ENCODE results near the gene TBPL1. TPM values are rescaled to one million over a fixed set of nuclear protein-coding genes. Genes with fewer than 3 reads are reported as not detected.

The TBPL1 gene
- total and polyA plus RNA-seq, 12 donors: 5.1 to 21.0 (median 16.8) TPM

GRCh38 chr6:133957780-133958242 lies 4.8 kb downstream of the TBPL1 start:
- H3K4me3 ChIP-seq: no peak overlapping the region
- no peaks in the 10 kb centered on the region for H3K9me3 ChIP-seq (replicated peaks in 1 of 3)
- H3K36me3 ChIP-seq (replicated peaks in 1 of 2): no peaks in the 10 kb centered on the region
- intact Hi-C loops (cut with DNase I): no loop called here
- no peak for TF ChIP-seq CTCF (IDR thresholded peaks at IDR 0.05)
- no peak for TF ChIP-seq POLR2A (IDR thresholded peaks at IDR 0.05)
- no peak for DNase-seq
- 76 to 88% (median 87%) methylated on average over 2 of the region's 2 CpGs for WGBS, 4 donors
- H3K4me1 ChIP-seq (replicated peaks in 1 of 2): peaks cover 6 to 26% of the 10 kb centered on the region in 2 donors
- no peaks in the 10 kb centered on the region for H3K27me3 ChIP-seq
- no peak overlapping the region for H3K27ac ChIP-seq

GRCh38 chr6:133958791-133959190 lies 5.8 kb downstream of the TBPL1 start:
- H3K27ac ChIP-seq: no peak overlapping the region
- intact Hi-C loops (cut with DNase I): no loop called here
- no peaks in the 10 kb centered on the region for H3K9me3 ChIP-seq (replicated peaks in 1 of 3)
- no peaks in the 10 kb centered on the region for H3K36me3 ChIP-seq (replicated peaks in 1 of 2)
- TF ChIP-seq POLR2A (IDR thresholded peaks at IDR 0.05) (no peak), CTCF (IDR thresholded peaks at IDR 0.05) (no peak)
- peaks cover 4 to 26% of the 10 kb centered on the region in 2 donors for H3K4me1 ChIP-seq (replicated peaks in 1 of 2)
- no peak for DNase-seq
- no peak overlapping the region for H3K4me3 ChIP-seq
- WGBS, 4 donors: 84 to 94% (median 91%) methylated on average over 3 of the region's 3 CpGs
- H3K27me3 ChIP-seq: no peaks in the 10 kb centered on the region

GRCh38 chr6:133959667-133960368 lies 6.8 kb downstream of the TBPL1 start:
- Histone ChIP-seq H3K27ac (no peak overlapping the region), H3K9me3 (replicated peaks in 1 of 3) (no peaks in the 10 kb centered on the region), H3K36me3 (replicated peaks in 1 of 2) (no peaks in the 10 kb centered on the region), H3K4me3 (no peak overlapping the region), H3K4me1 (replicated peaks in 1 of 2) (peaks cover 0 to 16% of the 10 kb centered on the region in 2 donors), H3K27me3 (no peaks in the 10 kb centered on the region)
- intact Hi-C loops (cut with DNase I): no loop called here
- no peak for DNase-seq
- TF ChIP-seq CTCF (IDR thresholded peaks at IDR 0.05) (no peak), POLR2A (IDR thresholded peaks at IDR 0.05) (no peak)
- 84 to 97% (median 91%) methylated on average over 4 of the region's 4 CpGs for WGBS, 4 donors

GRCh38 chr6:133961831-133962230 lies 8.8 kb downstream of the TBPL1 start:
- Histone ChIP-seq H3K27ac (no peak overlapping the region), H3K27me3 (no peaks in the 10 kb centered on the region), H3K9me3 (replicated peaks in 1 of 3) (no peaks in the 10 kb centered on the region), H3K4me1 (replicated peaks in 1 of 2) (peaks cover 0 to 10% of the 10 kb centered on the region in 2 donors), H3K36me3 (replicated peaks in 1 of 2) (no peaks in the 10 kb centered on the region), H3K4me3 (no peak overlapping the region)
- intact Hi-C loops (cut with DNase I): no loop called here
- WGBS, 4 donors: 92 to 94% (median 93%) methylated on average over 7 of the region's 7 CpGs
- TF ChIP-seq CTCF (IDR thresholded peaks at IDR 0.05) (no peak), POLR2A (IDR thresholded peaks at IDR 0.05) (no peak)
- no peak for DNase-seq

All from adrenal gland (tissue), 12 donors.